GM12878 (cell line): ENCODE measurements around the gene AMDHD2. TPM values are rescaled to one million over a fixed set of nuclear protein-coding genes. Genes with fewer than 3 reads are reported as not detected.

ENCODE experiments used
- ATAC-seq: fragments of 200-7000 bp; cut with Tn5 transposase; 3 replicates; pipeline ENCODE4 v1.9.1; 2020; ENCODE audit warnings: mild to moderate bottlenecking, moderate library complexity
- BruUV-seq: library from RNA; stranded (reverse); fragments of 400-500 nt; replicated peaks from 2 replicates; lab custom pipeline; 2021; lab: Mats Ljungman, UMichigan
- CTCF ChIA-PET: fragments of 300-600 bp; sonication (Branson Sonifier 250); formaldehyde crosslinking; extraction: SDS; loops from one replicate; lab custom pipeline; 2021; ENCODE audit warnings: inconsistent platforms; lab: Yijun Ruan, JAX
- POLR2A ChIA-PET: fragments of 350-600 bp; formaldehyde crosslinking; extraction: SDS; loops from one replicate; lab custom pipeline; 2021; ENCODE audit warnings: inconsistent platforms; lab: Charles Lee
- RAD21 ChIA-PET: fragments of 300-600 bp; sonication (Branson Sonifier 250); formaldehyde crosslinking; loops from one replicate; lab custom pipeline; 2023; ENCODE audit warnings: antibody characterized with exemption; ENCODE audit not compliant: unreplicated experiment; lab: Charles Lee
- SMC1A ChIA-PET: fragments of 300-600 bp; sonication (Branson Sonifier 250); formaldehyde crosslinking; loops from one replicate; lab custom pipeline; 2023; ENCODE audit not compliant: unreplicated experiment, uncharacterized antibody; lab: Charles Lee
- DNase-seq: peaks from one replicate; pipeline ENCODE4 v3.0.0-alpha.2; 2011; ENCODE audit warnings: low read depth, low spot score
- FAIRE-seq: peaks from 3 replicates; lab custom pipeline; 2011; peaks lifted over from hg19 to GRCh38; lab: Jason Lieb, UNC
- H2AFZ ChIP-seq: 2 replicates; pipeline ENCODE4 v1.6.0; 2011; ENCODE audit warnings: low read depth, low read length, control low read depth; ENCODE audit not compliant: control insufficient read depth
- H3K27ac ChIP-seq: 2 replicates; pipeline ENCODE4 v1.5.1; 2011; ENCODE audit warnings: control low read depth; ENCODE audit not compliant: control insufficient read depth, insufficient read depth
- H3K27me3 ChIP-seq, 2 experiments: replicated peaks in 1 of 2; 2 replicates each; pipeline versions ENCODE4 v1.6.0 to v1.6.1; 2011; ENCODE audit warnings: low read length in 1 of 2; ENCODE audit not compliant: control insufficient read depth in 2 of 2, insufficient read depth in 2 of 2
- H3K36me3 ChIP-seq, 2 experiments: 2 replicates each; pipeline ENCODE4 v1.5.1; 2011; ENCODE audit warnings: low read length in 1 of 2; ENCODE audit not compliant: control insufficient read depth in 2 of 2, insufficient read depth in 2 of 2
- H3K4me1 ChIP-seq: 2 replicates; pipeline ENCODE4 v1.6.1; 2011; ENCODE audit warnings: mild to moderate bottlenecking, low read length, moderate library complexity, mixed read lengths; ENCODE audit not compliant: control insufficient read depth, insufficient read depth
- H3K4me2 ChIP-seq: 2 replicates; pipeline ENCODE4 v1.6.0; 2011; ENCODE audit warnings: control low read depth; ENCODE audit not compliant: control insufficient read depth, insufficient read depth
- H3K4me3 ChIP-seq: fragments of 200-600 bp; sonication (generic); 2 replicates; pipeline ENCODE4 v1.5.1; 2016
- H3K79me2 ChIP-seq: 2 replicates; pipeline ENCODE4 v1.6.0; 2011; ENCODE audit warnings: low read length; ENCODE audit not compliant: control insufficient read depth, insufficient read depth
- H3K9ac ChIP-seq: 2 replicates; pipeline ENCODE4 v1.8.0; 2011; ENCODE audit warnings: low read length, control low read depth, mixed read lengths; ENCODE audit not compliant: control insufficient read depth, insufficient read depth
- H3K9me3 ChIP-seq: replicated peaks from 3 replicates; pipeline ENCODE4 v1.5.1; 2011; ENCODE audit warnings: mild to moderate bottlenecking, low read length; ENCODE audit not compliant: control insufficient read depth, insufficient read depth
- H4K20me1 ChIP-seq: 2 replicates; pipeline ENCODE4 v1.6.0; 2011; ENCODE audit not compliant: control insufficient read depth, insufficient read depth
- DPF2 ChIP-seq: fragments of 450-650 bp; IDR thresholded peaks from 2 replicates; pipeline ENCODE4 v1.6.1; 2017; ENCODE audit warnings: mild to moderate bottlenecking
- ESRRA ChIP-seq: IDR thresholded peaks from 2 replicates; pipeline ENCODE4 v1.6.1; 2012; ENCODE audit warnings: mild to moderate bottlenecking, low read length, improper control_type of control experiment
- EZH2 ChIP-seq: IDR thresholded peaks from 2 replicates; pipeline ENCODE4 v1.6.1; 2012; ENCODE audit warnings: low read depth, mild to moderate bottlenecking, control low read depth, inconsistent platforms, low read length, borderline replicate concordance; ENCODE audit not compliant: control insufficient read depth
- NFXL1 ChIP-seq: fragments of 450-650 bp; IDR thresholded peaks from 2 replicates; pipeline ENCODE4 v1.6.1; 2017; ENCODE audit warnings: antibody characterized with exemption, mild to moderate bottlenecking, borderline replicate concordance
- NR2C1 ChIP-seq: fragments of 450-650 bp; IDR thresholded peaks from 2 replicates; pipeline ENCODE4 v1.6.1; 2017; ENCODE audit warnings: antibody characterized with exemption, mild to moderate bottlenecking, moderate library complexity
- SMARCA5 ChIP-seq: fragments of 450-650 bp; IDR thresholded peaks from 2 replicates; pipeline ENCODE4 v1.6.1; 2017; ENCODE audit warnings: mild to moderate bottlenecking
- SRF ChIP-seq, 2 experiments: IDR thresholded peaks; 2 replicates each; pipeline ENCODE4 v1.6.1; 2011; ENCODE audit warnings: low read depth in 2 of 2, low read length in 2 of 2, mild to moderate bottlenecking in 1 of 2, moderate library complexity in 1 of 2
- TCF12 ChIP-seq: IDR thresholded peaks from 2 replicates; pipeline ENCODE4 v1.6.1; 2011; ENCODE audit warnings: low read depth, mild to moderate bottlenecking, low read length
- ZBED1 ChIP-seq: IDR thresholded peaks from 2 replicates; pipeline ENCODE4 v1.6.1; 2016; ENCODE audit warnings: borderline replicate concordance
- ZNF622 ChIP-seq: fragments of 450-650 bp; IDR thresholded peaks from 2 replicates; pipeline ENCODE4 v1.6.1; 2017; ENCODE audit warnings: mild to moderate bottlenecking, inconsistent platforms
- WGBS: methylation state at CpG from one replicate; pipeline ENCODE4 v1.1.6; 2016; ENCODE audit warnings: low lambda C conversion rate; ENCODE audit not compliant: insufficient replicate concordance, insufficient coverage; ENCODE audit errors: missing lambda C conversion rate; 5-methylcytosine and 5-hydroxymethylcytosine counted together
- in situ Hi-C: fragments of 300-500 bp; cut with MboI; formaldehyde crosslinking; loops from 9 replicates; pipeline ENCODE4 v1.14.3; 2018; ENCODE audit warnings: mixed read lengths
- intact Hi-C: fragments of 100-400 bp; cut with micrococcal nuclease; formaldehyde crosslinking; loops from one replicate; pipeline ENCODE4 v1.14.2; 2022; ENCODE audit not compliant: unreplicated experiment
- polyA plus RNA-seq, 11 experiments: library from polyadenylated mRNA; depleted of rRNA in 4 of 11; unstranded in 6 of 11; stranded (reverse) in 5 of 11; fragments of >200 nt; fragmentation: Nextera tagmentation in 4 of 11; fragmentation: Illumina TruSeq in 1 of 11; extraction: Ambion mirVana in 4 of 11; extraction: Trizol in 1 of 11; gene quantifications; 1 replicate in 1 of 11; 2 replicates in 10 of 11; pipeline versions ENCODE4 v1.2.1 to v1.2.3, GENCODE V29; 2011 to 2016; ENCODE audit warnings: inconsistent platforms in 2 of 11, missing spikeins in 2 of 11, low read depth in 1 of 11
- total RNA-seq, 4 experiments: library from RNA; depleted of rRNA in 3 of 4; stranded (reverse); fragments of >200 nt in 3 of 4; fragmentation: Illumina TruSeq in 1 of 4; extraction: Trizol in 1 of 4; gene quantifications; 2 replicates each; pipeline versions ENCODE4 v1.2.1 to v1.2.3, GENCODE V29; 2013 to 2021
- TF ChIP-seq, protein P1 (sequence below): fragments of 450-650 bp; IDR thresholded peaks from 2 replicates; pipeline ENCODE4 v1.6.1; 2017; ENCODE audit warnings: borderline replicate concordance

AMDHD2 gene
- total and polyA plus RNA-seq, 10 of the 15 experiments (the other 5 are each of a cell fraction or from before 2014, with no cell fraction given): 0.60 to 41.8 (median 24.3) TPM; not detected in 1

DNA sequence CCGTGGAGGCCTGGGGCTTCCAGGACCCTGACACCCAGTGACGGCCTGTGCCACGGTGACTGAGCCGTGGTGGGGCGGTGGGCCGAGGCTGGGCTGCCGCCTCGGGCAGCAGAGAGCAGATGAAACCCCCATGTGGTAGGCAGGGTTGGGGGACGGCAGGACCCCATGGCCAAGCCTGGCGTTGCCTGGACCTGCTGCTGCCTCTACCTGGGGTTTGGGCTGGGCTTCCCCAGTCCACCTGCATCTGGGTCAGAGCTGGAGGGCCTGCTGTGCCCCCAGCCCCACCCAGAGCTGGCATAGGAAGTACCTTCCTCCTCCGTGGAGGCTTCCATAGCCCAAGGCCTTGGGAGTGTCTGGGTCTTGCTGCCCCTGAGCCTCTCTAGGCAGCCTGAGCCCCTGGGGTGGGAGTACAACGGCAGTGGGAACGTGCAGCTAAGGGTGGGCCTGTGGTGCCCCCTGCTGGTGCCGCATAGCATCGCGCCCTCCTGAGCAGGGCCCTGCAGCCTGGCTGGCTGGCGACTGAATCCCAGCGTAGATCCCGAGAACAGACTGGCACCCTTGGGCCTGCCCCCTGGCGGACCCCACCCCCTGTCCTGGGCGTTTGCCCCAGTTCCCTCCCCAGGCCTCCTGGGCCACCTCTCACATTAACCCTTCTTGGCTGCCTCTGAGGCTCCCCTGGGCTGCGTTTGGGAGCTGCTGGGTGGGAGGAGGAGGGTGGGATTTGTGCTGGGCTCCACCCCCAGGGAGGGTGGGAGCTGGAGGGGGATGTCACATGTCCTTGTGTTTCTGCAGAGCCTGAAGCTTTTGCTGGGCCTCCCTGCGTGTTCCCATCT, 19.0 kb upstream of the AMDHD2 start (continued):
- TF ChIP-seq ZBED1 (no peak), ESRRA (no peak), EZH2 (no peak), DPF2 (no peak), ZNF622 (no peak), SRF (IDR thresholded peaks at IDR 0.05; ENCODE audit: low read depth in 2 of 2, low read length in 2 of 2) (no peak)
- TF ChIP-seq, protein P1, sequence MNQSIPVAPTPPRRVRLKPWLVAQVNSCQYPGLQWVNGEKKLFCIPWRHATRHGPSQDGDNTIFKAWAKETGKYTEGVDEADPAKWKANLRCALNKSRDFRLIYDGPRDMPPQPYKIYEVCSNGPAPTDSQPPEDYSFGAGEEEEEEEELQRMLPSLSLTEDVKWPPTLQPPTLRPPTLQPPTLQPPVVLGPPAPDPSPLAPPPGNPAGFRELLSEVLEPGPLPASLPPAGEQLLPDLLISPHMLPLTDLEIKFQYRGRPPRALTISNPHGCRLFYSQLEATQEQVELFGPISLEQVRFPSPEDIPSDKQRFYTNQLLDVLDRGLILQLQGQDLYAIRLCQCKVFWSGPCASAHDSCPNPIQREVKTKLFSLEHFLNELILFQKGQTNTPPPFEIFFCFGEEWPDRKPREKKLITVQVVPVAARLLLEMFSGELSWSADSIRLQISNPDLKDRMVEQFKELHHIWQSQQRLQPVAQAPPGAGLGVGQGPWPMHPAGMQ: no peak
- TF ChIP-seq, all 136 proteins: peak for 10

DNA sequence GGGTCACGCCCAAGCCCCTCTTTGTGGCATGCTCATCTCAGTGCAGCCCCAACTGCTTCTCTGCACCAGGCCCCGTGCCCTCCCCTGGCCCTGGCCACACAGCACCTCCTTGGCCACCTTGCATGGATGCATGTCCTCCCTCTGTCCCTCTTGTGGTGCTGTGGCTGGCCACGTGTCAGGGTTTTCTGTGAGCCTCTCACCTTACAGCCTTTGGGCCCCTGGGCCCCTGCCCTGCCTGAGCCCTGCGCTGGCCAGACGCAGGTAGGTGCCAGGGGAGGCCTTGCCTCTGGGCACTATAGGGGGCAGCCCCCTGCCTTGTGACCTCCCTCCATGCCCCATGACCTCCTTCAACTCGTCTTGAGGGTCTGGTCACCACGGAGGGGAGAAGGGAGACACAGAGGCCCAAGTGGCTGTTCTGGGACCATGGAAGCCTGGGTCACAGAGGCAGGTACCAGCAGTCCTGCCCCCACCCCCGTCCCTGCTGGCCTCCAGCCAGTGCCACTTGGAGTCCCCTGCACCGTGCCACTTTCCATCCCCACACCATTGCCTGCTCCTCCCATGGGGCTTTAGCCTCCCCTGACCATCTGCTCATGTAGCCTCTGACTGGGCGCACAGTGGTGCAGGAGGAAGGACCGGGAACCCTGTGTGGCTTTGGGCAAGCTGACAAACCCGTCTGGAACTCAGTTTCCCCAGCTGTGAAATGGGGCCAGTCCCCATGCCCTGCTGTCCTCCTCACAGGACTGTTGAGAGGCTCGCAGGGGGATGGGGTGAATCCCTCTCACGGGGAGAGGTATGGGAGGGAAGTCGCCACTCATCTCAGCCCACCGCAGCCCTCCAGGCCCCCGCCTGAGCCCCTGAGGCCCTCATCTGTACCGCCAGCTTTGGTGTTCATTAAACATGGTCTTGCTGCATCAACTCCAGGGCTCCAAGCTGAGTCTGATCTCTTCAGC, 17.9 kb upstream of the AMDHD2 start:
- CTCF ChIA-PET: interaction anchor here (0.6 to 2.8 kb wide), 21 partner anchors 8 to 347 kb away, joined by 3 to 36 read pairs (median 5); partner anchors contain the start of genes CCNF, TEDC2 and TRAF7
- SMC1A ChIA-PET: interaction anchor here (0.7 to 2.5 kb wide), 6 partner anchors 10 to 252 kb away, joined by 3 to 17 read pairs (median 4); partner anchors contain the start of gene CCNF
- Histone ChIP-seq H3K4me3 (no peak overlapping the region), H3K27me3 (no peaks in the 10 kb centered on the region), H3K9me3 (no peaks in the 10 kb centered on the region), H4K20me1 (no peaks in the 10 kb centered on the region), H3K4me1 (peaks cover 8% of the 10 kb centered on the region), H3K27ac (no peak overlapping the region), H2AFZ (no peak overlapping the region), H3K36me3 (peaks cover 0 to 2% of the 10 kb centered on the region in 2 experiments; a peak in 2 of 4 replicates), H3K79me2 (no peaks in the 10 kb centered on the region), H3K9ac (no peak overlapping the region), H3K4me2 (no peak overlapping the region)
- intact Hi-C loops (loop anchor here (2.0 to 10.0 kb wide), 4 partner anchors 69 to 307 kb away; partner anchors contain the start of genes ABCA3 and RNPS1), in situ Hi-C loops (no loop called here)
- no TSS peak for BruUV-seq
- POLR2A ChIA-PET: interaction anchor here (0.9 to 1.5 kb wide), 4 partner anchors 34 to 233 kb away, joined by 3 to 7 read pairs (median 6); partner anchors contain the start of gene CCNF
- RAD21 ChIA-PET: interaction anchor here (0.8 to 2.0 kb wide), 10 partner anchors 8 to 559 kb away, joined by 3 to 16 read pairs (median 4); partner anchors contain the start of genes CCNF, ECI1 and MSRB1
- ATAC-seq (no peak), FAIRE-seq (no peak), DNase-seq (no peak)
- no peak for TF ChIP-seq SMARCA5
- TF ChIP-seq NR2C1: no peak
- no peak for TF ChIP-seq NFXL1
- TF ChIP-seq TCF12: no peak
- 61% methylated on average over 17 of the region's 18 CpGs for WGBS
